ENCODE measurements around the gene RHBDD1. TPM values are rescaled to one million over a fixed set of nuclear protein-coding genes. Genes with fewer than 3 reads are reported as not detected.
A peak's percentile ranks its signal among the peaks of the same experiment; 100 is the strongest.
"Not testable (repeated sequence)": the region's sequence is repeated elsewhere in the genome, so short reads cannot be mapped to it uniquely, and the experiment has no call there.

RHBDD1 gene
- total RNA-seq, 2 donors from 2014 or later: 40.1 to 43.3 TPM

DNA sequence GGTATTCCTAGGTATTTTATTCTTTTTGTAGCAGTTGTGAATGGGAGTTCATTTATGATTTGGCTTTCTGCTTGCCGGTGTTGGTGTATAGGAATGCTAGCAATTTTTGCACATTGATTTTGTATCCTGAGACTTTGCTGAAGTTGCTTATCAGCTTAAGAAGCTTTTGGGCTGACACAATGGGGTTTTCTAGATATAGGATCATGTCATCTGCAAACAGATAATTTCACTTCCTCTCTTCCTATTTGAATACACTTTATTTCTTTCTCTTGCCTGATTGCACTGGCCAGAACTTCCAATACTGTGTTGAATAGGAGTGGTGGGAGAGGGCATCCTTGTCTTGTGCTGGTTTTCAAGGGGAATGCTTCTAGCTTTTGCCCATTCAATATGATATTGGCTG is 7.1 kb downstream of the RHBDD1 start:
- not testable (repeated sequence) for H3K27me3 Mint-ChIP-seq; H3K9me3 Mint-ChIP-seq; ATAC-seq; DNase-seq (ENCODE audit: low spot score); H3K27ac Mint-ChIP-seq; H3K4me3 Mint-ChIP-seq
- Mint-ChIP-seq H3K36me3 (peaks cover 30% of the 10 kb centered on the region), H3K4me1 (ENCODE audit: low read depth in 2 of 2) (peaks cover 15 to 28% of the 10 kb centered on the region in 2 donors)

DNA sequence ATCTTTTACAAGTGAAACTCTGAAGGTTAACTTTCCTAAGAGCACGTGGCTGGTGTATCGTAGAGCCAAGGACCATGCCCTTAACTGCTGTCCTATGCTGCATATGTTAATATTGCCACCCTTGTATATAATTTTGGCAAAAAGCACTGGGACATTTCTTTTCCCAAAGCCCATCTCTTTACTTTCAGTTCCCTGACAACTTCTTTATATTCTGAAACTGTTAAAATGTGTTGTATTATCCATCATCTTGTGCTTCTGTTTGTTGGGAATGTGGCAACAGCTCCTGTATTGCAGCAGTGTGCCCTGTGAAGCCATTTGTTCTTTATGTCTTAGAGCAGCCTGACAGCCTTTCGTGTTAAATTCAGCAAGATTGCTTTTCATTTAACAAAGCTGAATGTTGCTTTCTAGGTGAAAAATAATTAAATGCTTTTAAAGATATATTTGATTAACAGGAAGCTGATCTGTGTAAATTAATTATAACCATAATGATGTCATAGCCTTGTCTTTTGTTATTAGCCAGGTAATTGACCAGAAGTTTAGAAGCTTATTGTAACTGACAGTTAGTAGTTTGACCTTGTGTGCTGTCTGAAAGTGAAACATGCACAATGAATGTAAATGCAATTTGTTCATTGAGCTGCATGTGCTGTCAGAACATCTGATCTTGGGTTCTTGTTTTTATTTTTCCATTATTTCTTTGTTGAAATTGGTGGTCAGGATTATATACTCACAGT is 9.7 kb downstream of the RHBDD1 start:
- H3K4me3 Mint-ChIP-seq: no peak overlapping the region
- H3K27ac Mint-ChIP-seq: no peak overlapping the region
- ATAC-seq (no peak), DNase-seq (ENCODE audit: low spot score) (no peak)
- H3K9me3 Mint-ChIP-seq: no peaks in the 10 kb centered on the region
- no peaks in the 10 kb centered on the region for H3K27me3 Mint-ChIP-seq
- peaks cover 24% of the 10 kb centered on the region for H3K36me3 Mint-ChIP-seq
- H3K4me1 Mint-ChIP-seq (ENCODE audit: low read depth in 2 of 2): peaks cover 7 to 16% of the 10 kb centered on the region in 2 donors

DNA sequence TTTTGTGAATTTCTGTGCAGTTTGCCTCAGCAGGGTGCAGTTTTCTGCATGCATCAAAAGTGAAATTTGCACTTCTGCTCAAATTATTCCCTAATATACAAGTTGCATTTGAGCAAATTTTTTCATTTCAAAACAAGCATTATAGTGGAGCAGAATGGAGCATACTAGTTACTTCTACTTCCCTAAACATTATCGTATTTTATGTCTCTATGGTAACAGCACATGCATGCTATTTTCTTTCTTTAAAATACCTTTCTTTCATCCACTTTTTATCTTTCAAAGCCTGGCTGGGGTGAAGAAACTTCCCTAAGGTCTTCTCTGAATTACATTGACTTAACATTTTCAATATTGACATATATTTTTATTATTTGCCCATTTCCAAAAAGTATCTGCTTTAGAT is 11.2 kb downstream of the RHBDD1 start:
- no peaks in the 10 kb centered on the region for H3K27me3 Mint-ChIP-seq
- peaks cover 16% of the 10 kb centered on the region for H3K36me3 Mint-ChIP-seq
- no peaks in the 10 kb centered on the region for H3K9me3 Mint-ChIP-seq
- ATAC-seq (no peak), DNase-seq (ENCODE audit: low spot score) (no peak)
- peaks cover 6 to 16% of the 10 kb centered on the region in 2 donors for H3K4me1 Mint-ChIP-seq (ENCODE audit: low read depth in 2 of 2)
- no peak overlapping the region for H3K27ac Mint-ChIP-seq
- no peak overlapping the region for H3K4me3 Mint-ChIP-seq

DNA sequence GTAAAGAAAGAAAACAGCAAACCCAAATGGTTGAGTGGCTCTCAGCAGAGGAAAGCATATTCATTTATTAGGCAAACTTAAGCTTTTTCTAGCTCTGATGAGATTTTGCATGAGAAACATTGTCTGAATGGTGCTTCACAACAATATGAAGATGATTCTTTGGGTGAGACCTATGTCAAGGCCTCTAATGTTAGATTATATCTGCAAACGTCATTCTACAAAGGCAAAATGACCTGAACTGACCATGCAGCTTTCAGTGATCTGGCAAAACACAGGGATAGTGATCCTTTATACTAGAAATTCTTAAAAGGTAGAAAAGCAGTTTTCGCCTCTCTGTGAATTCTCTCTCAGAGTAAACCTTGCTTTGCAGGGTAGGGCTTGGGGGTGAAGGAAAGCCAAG is 11.7 kb downstream of the RHBDD1 start:
- Mint-ChIP-seq H3K4me1 (ENCODE audit: low read depth in 2 of 2) (peaks cover 6 to 12% of the 10 kb centered on the region in 2 donors), H3K27ac (no peak overlapping the region), H3K36me3 (peaks cover 11% of the 10 kb centered on the region), H3K4me3 (no peak overlapping the region), H3K27me3 (no peaks in the 10 kb centered on the region), H3K9me3 (no peaks in the 10 kb centered on the region)
- DNase-seq (ENCODE audit: low spot score) (no peak), ATAC-seq (no peak)

DNA sequence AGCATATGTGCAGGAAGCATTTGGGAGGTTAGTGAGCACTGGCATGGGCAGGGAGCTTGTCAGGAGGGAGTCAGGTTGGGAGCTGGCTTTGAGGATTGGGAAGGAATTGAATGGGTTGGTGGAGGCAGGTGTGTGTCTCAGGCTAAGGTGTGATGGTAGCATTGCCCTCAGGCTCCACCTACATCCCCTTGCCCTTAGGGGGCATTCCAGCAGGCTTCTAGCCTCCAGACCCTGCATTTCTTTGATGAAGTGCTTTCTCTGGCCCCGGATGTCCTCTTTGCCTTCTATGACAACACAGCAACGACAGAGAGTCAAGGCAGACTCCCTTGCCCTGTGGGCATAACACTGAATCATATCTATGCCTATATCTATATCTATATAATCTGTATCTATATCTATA is 13.5 kb downstream of the RHBDD1 start:
- no peaks in the 10 kb centered on the region for H3K36me3 Mint-ChIP-seq
- H3K27me3 Mint-ChIP-seq: no peaks in the 10 kb centered on the region
- no peak overlapping the region for H3K27ac Mint-ChIP-seq
- DNase-seq (ENCODE audit: low spot score): no peak
- peaks cover 0 to 3% of the 10 kb centered on the region in 2 donors for H3K4me1 Mint-ChIP-seq (ENCODE audit: low read depth in 2 of 2)
- H3K4me3 Mint-ChIP-seq: no peak overlapping the region
- no peaks in the 10 kb centered on the region for H3K9me3 Mint-ChIP-seq
- no peak for ATAC-seq

DNA sequence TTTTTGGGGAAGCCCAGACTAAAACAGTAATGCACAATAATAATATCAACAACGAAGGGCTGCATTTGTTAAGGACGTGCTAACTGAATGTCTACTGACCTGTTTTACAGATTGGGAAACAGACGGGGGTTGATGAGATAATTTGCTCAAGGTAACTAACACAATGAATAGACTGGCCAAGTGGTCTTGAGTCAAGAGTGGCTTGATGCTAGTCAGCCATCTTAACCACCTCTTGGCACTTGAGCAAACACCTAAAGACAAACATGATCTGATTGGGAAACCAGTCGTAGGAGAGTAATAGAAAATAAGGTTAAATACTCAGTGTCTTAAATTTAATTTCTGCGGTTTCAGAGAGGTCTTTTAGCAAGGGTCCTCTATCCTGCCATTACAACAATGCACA is 14.2 kb downstream of the RHBDD1 start:
- H3K27me3 Mint-ChIP-seq: no peaks in the 10 kb centered on the region
- ATAC-seq (no peak), DNase-seq (ENCODE audit: low spot score) (no peak)
- no peaks in the 10 kb centered on the region for H3K9me3 Mint-ChIP-seq
- no peak overlapping the region for H3K4me3 Mint-ChIP-seq
- H3K27ac Mint-ChIP-seq: no peak overlapping the region
- peaks cover 0 to 7% of the 10 kb centered on the region in 2 donors for H3K4me1 Mint-ChIP-seq (ENCODE audit: low read depth in 2 of 2)
- no peaks in the 10 kb centered on the region for H3K36me3 Mint-ChIP-seq

DNA sequence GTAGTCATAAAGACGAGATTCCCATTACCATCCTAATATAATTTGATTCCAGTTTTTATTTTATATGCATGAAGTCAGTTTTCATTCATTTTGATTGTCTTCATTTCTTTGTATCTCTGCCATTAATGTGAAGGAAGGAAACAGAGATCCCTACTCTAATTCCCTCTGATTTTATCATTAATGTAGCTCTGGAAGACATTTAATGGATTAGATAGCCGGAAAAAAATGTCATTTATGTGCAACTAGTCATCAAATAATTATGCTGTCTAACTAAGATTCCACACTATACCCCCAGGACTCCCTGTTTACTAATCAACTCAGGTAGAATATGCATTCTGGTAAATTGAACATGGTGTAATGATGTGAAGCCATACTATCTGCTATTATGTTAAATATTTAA is 19.9 kb downstream of the RHBDD1 start:
- H3K27me3 Mint-ChIP-seq: no peaks in the 10 kb centered on the region
- H3K4me1 Mint-ChIP-seq (ENCODE audit: low read depth in 2 of 2): peaks cover 0 to 13% of the 10 kb centered on the region in 2 donors
- no peak overlapping the region for H3K4me3 Mint-ChIP-seq
- no peaks in the 10 kb centered on the region for H3K9me3 Mint-ChIP-seq
- DNase-seq (ENCODE audit: low spot score) (no peak), ATAC-seq (no peak)
- H3K36me3 Mint-ChIP-seq: no peaks in the 10 kb centered on the region
- no peak overlapping the region for H3K27ac Mint-ChIP-seq

DNA sequence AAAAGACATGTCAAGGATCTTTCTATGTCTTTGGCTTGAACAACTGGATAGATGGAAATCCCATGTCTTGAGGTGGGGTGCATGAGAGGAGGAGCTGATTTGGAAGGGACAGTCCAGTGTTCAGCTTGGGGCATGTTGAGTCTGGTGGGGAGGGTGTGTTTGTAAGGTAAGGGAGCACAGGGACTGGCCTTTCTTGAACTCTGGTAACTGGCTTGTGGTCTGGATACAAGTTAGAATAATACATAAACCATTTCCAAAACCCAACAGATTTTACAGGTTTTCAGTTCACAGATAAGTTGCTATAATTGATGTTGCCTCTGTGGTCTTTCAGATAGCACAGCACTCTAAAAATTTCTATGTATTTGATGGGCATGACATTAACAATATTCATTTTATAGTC is 24.2 kb downstream of the RHBDD1 start:
- no peak for ATAC-seq
- no peaks in the 10 kb centered on the region for H3K9me3 Mint-ChIP-seq
- H3K4me1 Mint-ChIP-seq (ENCODE audit: low read depth in 2 of 2): peaks cover 5 to 25% of the 10 kb centered on the region in 2 donors
- DNase-seq (ENCODE audit: low spot score): no peak
- no peak overlapping the region for H3K27ac Mint-ChIP-seq
- H3K27me3 Mint-ChIP-seq: no peaks in the 10 kb centered on the region
- H3K4me3 Mint-ChIP-seq: no peak overlapping the region
- peaks cover 7% of the 10 kb centered on the region for H3K36me3 Mint-ChIP-seq

DNA sequence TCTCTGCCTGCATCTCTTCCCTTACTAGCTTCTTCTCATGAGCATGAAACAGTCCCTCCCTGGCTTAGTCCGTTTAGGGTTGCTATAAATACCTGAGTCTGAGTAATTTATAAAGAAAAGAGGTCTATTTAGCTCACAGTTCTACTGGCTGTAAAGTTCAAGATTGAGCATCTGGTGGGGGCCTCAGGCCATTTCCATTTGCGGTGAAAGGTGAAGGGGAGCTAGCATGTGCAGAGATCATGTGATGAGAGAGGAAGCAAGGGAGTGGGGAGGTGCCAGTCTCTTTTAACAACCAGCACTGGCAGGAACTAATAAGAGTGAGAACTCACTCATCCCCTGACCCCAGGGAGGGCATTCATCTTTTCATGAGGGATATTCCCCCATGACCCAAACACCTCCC is 26.8 kb downstream of the RHBDD1 start:
- no peak for ATAC-seq
- Mint-ChIP-seq H3K4me3 (no peak overlapping the region), H3K4me1 (ENCODE audit: low read depth in 2 of 2) (peaks cover 5 to 28% of the 10 kb centered on the region in 2 donors)

DNA sequence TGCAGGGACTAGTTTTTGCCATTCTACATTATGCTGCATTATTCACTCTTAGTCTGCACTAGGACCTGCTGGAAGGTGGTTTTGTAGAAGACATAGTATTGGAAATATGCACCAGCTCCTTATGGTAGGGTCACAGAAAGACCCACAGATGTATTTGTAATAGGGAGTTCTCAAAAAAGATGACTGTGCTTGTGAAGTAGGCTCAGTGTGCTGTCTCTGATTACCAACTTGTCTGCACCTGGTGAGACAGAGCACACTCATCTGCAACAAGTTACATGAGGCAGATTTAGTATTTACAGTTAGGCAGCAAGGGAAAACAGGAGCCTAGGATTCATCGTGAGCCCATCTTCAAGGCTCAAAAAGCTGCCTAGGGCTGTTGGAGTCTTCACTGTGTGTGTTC is 29.4 kb downstream of the RHBDD1 start:
- no peak overlapping the region for H3K4me3 Mint-ChIP-seq
- ATAC-seq: no peak
- peaks cover 5 to 24% of the 10 kb centered on the region in 2 donors for H3K4me1 Mint-ChIP-seq (ENCODE audit: low read depth in 2 of 2)
- H3K36me3 Mint-ChIP-seq: peaks cover 18% of the 10 kb centered on the region
- H3K27me3 Mint-ChIP-seq: no peaks in the 10 kb centered on the region
- H3K9me3 Mint-ChIP-seq: no peaks in the 10 kb centered on the region
- DNase-seq (ENCODE audit: low spot score): no peak
- no peak overlapping the region for H3K27ac Mint-ChIP-seq

More for the DNA sequence above, 26.8 kb downstream of the RHBDD1 start:
- DNase-seq (ENCODE audit: low spot score): no peak
- no peaks in the 10 kb centered on the region for H3K27me3 Mint-ChIP-seq
- H3K36me3 Mint-ChIP-seq: peaks cover 11% of the 10 kb centered on the region
- no peaks in the 10 kb centered on the region for H3K9me3 Mint-ChIP-seq
- no peak overlapping the region for H3K27ac Mint-ChIP-seq

DNA sequence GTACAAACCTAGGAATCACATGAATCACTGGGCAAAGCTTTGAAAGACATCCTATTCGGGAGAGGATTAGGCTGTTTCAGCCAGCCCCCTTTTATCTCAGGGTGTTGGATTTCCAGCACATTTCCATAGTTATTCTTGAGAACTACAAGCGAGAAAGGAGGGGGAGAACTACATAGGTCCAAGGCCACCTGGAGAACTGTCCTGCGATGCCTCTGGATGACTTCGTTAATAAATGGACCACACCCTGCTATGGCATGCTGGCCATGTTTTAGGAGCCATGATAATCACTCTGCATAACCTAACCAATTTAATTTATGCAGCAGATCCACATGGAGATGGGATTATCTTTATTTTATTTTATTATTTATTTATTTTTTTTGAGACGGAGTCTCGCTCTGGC is 29.9 kb downstream of the RHBDD1 start:
- no peaks in the 10 kb centered on the region for H3K27me3 Mint-ChIP-seq
- ATAC-seq: no peak
- peaks cover 22% of the 10 kb centered on the region for H3K36me3 Mint-ChIP-seq
- H3K4me3 Mint-ChIP-seq: no peak overlapping the region
- peaks cover 5 to 23% of the 10 kb centered on the region in 2 donors for H3K4me1 Mint-ChIP-seq (ENCODE audit: low read depth in 2 of 2)
- DNase-seq (ENCODE audit: low spot score): no peak
- no peaks in the 10 kb centered on the region for H3K9me3 Mint-ChIP-seq
- no peak overlapping the region for H3K27ac Mint-ChIP-seq

DNA sequence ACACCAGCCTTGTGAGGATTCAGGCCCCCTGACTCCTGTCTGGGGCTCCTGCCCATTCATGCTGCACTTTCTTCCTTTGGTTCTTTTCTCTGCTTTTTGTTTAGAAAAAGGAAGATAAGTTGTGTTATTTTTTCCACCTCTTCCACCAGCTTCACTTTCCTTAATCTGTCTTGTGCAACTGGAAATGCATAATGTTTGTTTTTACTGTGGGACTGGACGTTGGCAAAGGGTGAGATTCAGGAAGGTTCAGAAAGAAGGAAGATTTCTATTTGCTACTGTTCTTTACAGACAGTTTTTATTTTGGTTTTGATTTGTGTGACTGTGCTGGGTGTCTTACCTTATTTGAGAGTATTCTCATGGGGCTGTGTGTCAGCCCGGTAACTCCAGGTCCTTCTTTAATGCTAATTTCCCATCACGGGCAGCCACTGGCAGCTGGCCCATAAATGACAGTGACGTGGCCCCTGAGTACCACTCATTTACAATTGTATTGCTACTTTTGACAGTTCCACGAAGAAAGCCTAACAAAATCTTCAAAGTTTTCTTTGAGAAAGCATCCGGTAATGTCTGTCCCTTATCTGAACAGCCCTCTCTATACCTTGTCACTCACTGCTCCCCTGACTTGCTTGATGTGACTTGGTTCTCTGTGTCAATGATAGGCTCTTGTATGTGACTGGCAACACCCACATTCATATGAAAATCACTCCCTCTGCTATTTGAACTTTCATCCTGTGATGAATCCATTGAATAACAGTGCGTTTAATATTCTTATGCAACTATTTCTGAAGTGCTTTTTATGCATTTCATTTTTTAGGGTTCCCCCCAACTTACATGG is 32.7 kb downstream of the RHBDD1 start:
- Mint-ChIP-seq H3K36me3 (peaks cover 26% of the 10 kb centered on the region), H3K4me3 (no peak overlapping the region), H3K9me3 (no peaks in the 10 kb centered on the region), H3K27ac (no peak overlapping the region), H3K27me3 (no peaks in the 10 kb centered on the region), H3K4me1 (ENCODE audit: low read depth in 2 of 2) (peaks cover 9 to 15% of the 10 kb centered on the region in 2 donors)
- ATAC-seq (no peak), DNase-seq (ENCODE audit: low spot score) (no peak)

DNA sequence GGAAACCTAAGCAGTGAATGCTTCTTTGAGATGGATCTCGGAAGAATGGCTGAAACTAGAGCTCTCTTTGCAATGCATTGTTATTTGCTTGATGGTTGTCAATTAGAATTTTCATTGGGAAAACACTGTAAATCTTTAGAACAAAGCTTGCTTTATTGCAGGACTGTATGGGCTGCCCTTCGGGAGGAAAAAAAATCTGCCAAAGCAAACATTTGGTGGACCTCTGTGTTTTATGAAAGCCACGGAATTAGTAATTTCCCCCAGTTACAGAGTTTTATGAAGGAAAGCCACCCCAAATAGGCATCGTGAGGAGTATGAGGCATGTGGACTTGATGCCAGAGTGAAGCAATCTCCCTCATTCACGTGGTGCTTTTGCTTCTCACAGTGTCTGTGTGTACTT is 33.5 kb downstream of the RHBDD1 start:
- no peak overlapping the region for H3K4me3 Mint-ChIP-seq

DNA sequence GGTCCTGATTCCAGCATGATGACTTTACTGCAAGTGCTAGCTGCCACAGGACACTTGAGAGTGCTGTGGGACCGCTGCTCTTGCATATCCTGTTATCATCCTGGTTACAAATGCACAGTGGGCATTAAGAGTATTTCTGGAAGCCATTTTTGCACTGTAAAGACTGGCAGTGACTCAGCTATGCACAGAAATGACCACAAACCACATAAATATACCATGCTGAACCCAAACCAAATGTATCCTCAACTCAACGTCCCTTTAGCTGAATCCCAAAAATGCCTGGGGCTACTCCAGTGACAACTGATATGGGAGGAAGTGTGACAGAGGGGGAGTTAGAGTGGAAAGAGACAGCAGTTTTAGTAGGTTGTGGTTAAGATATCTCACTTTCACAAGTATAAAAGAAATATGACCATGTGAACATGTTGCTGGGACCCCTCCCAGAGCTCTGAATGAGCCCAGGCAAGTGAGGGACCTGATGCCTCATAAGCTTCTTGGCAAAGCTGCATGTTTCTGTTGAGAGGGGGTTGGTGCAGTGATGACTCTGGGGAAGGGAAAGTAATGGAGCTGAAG is 37.3 kb downstream of the RHBDD1 start:
- DNase-seq (ENCODE audit: low spot score) (no peak), ATAC-seq (peak in 1 of 2 donors; percentile 56)
- Mint-ChIP-seq H3K36me3 (peaks cover 24% of the 10 kb centered on the region), H3K4me1 (ENCODE audit: low read depth in 2 of 2) (peaks cover 9 to 16% of the 10 kb centered on the region in 2 donors), H3K27me3 (no peaks in the 10 kb centered on the region), H3K4me3 (no peak overlapping the region), H3K27ac (no peak overlapping the region), H3K9me3 (no peaks in the 10 kb centered on the region)

More for the DNA sequence above, 33.5 kb downstream of the RHBDD1 start:
- DNase-seq (ENCODE audit: low spot score): no peak
- peaks cover 29% of the 10 kb centered on the region for H3K36me3 Mint-ChIP-seq
- H3K27me3 Mint-ChIP-seq: no peaks in the 10 kb centered on the region
- H3K9me3 Mint-ChIP-seq: no peaks in the 10 kb centered on the region
- H3K4me1 Mint-ChIP-seq (ENCODE audit: low read depth in 2 of 2): peaks cover 12 to 13% of the 10 kb centered on the region in 2 donors
- no peak for ATAC-seq
- no peak overlapping the region for H3K27ac Mint-ChIP-seq
